Activated T-helper 1 cell treated with Interleukin-2 at 50 U/mL for 16 hours (primary cell): ENCODE results near the gene VPS8.
"Not testable (repeated sequence)": the region's sequence is repeated elsewhere in the genome, so short reads cannot be mapped to it uniquely, and the experiment has no call there.

Experiments used
- DNase-seq: peaks from one replicate; pipeline ENCODE4 v3.0.0-alpha.2; 2020; ENCODE audit warnings: low read depth

The VPS8 gene

DNA sequence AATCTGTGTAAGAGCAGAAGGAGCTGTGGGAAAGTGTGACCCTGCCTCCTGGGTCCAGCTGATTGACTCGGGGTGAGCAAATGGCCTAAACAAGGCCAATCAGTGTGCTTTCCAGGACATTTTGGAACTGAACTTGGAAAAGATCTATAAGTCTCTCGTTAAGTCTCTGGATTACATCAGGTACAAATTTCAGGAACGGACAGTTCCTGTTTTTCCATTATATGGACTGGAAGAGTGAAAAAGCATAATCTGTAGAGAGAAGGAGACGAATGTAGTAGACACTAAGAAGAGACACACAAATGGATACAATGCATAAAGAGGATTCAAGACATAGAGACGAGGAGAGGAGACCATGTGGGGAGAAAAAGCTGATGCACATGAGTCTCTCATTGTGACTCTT, 173.6 kb downstream of the VPS8 start:
- no peak for DNase-seq

DNA sequence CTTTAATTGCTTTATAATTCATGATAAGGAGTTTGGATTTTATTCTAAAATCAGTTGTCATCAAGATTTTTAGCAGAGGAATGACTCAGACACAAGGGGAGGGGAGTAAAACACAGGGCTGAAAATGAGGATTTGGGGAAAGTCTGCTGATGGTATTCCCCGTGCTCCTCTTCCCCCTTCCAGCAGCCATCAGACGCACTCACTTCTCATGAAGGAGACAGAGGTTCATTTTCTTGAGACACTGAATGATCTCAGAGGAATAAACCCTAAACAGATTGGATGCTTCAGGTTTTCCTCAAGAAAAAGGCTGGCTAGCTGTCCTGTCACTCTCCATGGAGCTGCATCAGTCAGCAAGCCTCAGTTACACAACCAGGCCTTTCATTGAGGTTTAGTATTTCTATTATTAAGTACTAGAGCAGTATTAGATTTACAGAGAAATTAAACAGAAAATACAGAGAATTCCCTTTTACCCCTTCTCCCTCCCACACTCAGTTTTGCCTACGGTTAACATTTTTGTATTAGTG, 174.5 kb downstream of the VPS8 start:
- DNase-seq: no peak

- no peak for DNase-seq
These were observed 181.4 kb downstream of the VPS8 start for GRCh38 chr3:184993394-184993793.

- DNase-seq: not testable (repeated sequence)
These were observed 191.9 kb downstream of the VPS8 start for GRCh38 chr3:185003876-185004275.

DNA sequence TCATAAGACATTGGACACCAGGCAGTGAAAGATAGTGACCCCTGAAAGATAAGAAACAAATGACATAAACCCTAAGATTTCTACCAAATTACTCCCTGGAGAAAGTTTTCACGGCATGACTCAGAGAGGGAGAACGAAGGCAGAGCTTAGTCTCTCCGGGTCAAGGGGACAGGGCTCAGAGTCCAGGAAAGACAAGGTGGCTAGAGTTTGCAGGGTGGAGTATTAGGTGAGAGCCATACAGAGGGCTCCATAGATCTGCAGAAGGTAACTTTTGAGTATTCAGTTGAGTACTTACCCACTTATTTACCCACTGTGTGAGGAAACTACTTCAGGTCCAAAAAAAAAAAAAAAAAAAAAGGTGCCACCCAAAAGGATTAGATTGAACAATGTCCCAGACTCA, 197.7 kb downstream of the VPS8 start:
- no peak for DNase-seq

- DNase-seq: not testable (repeated sequence)
These were observed 205.6 kb downstream of the VPS8 start for GRCh38 chr3:185017584-185017983.

- not testable (repeated sequence) for DNase-seq
These were observed 206.0 kb downstream of the VPS8 start for GRCh38 chr3:185017996-185018395.

DNA sequence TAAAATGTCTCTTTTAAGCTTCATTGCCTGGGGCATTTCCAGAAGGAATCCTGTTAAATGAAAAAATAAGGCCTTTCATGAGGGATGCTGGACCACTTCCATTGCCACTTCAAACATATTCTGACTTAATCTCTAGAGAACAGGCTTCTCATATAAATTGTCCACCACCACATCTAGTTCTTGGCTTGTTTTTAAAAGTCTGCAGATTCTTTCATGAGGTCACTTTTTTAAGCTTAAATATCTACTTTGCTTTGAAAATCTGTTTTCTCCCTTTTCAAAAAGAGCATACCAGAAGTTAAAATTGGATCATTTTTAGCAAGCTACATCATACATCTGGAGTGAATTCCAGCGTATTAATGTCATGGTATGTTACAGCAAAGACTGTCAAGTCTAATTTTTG, 209.3 kb downstream of the VPS8 start:
- DNase-seq: no peak

DNA sequence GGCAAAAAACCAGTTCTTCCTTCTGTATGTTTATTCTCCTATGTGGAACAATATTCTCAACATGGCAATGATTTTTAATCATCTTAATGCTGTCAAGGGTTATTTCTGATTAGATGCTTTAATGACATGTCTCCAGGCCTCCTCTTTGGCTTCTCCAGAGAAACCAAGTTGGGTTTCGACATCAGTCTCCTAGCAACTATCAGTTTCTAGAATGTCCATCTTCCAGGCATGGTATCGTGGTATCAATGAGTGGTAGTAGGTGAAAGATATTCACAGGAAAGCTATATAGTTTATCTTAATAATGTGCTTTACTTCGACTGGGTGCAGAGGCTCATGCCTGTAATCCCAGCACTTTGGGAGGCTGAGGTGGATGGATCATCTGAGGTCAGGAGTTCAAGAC, 212.4 kb downstream of the VPS8 start:
- no peak for DNase-seq

GRCh38 chr3:185024966-185025365, 213.0 kb downstream of the VPS8 start:
- no peak for DNase-seq

DNA sequence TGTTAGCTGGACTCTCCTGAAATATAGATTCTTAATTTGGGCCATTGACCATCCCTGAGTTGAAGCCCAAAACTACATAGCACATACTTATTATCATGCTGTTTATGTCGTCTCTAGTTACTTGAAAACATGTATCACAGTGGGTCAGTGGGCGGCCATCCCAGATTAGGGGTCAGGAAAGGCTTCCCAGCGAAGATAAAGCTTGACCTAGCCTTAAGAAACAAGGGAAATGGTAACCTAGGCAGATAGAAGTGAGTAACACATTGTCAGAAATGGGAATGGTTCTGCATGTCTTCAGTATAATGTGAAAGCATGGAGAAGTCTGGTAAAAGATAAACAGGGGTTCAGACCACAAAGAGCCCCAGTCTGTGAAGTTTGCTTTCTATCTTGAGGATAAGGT, 216.2 kb downstream of the VPS8 start:
- no peak for DNase-seq

DNA sequence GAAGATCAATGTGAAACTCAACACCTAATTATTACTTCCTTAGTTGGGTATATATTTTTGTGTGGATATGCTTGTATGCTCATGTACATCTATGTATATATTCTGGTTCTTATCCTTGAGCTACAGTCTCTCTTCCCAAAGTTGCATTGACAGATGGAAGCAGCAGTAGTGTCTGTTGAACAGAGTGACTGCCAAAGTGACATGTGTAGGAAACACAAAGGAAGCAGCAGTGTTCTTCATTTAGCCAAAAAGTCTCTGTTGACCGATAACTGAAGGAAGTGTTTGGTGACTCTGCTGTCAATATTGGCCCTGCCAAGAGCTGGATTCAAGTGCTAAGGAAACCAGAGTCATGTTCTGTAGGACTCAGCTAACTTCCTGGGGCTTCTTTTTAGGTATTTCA, 217.1 kb downstream of the VPS8 start:
- DNase-seq: no peak

GRCh38 chr3:185030399-185030798, 218.4 kb downstream of the VPS8 start:
- no peak for DNase-seq

GRCh38 chr3:185030951-185031350, 219.0 kb downstream of the VPS8 start:
- DNase-seq: no peak

GRCh38 chr3:185037801-185038200, 225.8 kb downstream of the VPS8 start:
- no peak for DNase-seq

DNA sequence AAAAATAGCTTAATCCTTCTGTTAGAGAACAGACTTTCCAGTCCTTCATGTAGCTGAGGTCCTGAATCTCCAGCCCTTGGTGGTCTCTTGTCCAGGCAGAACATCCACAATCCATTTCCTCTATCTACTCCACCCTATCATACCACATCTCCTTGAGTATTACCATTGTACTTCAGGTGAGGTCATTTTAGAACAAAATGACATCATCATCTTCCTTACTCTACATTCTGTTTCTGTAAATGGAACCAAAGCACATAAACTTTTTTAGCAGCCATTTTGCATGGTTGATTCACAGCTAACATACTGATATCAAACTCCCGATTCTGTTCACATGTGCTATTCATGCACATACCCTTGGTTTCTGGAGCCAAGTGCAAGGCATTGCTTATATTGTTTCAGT, 228.5 kb downstream of the VPS8 start:
- DNase-seq: no peak

- no peak for DNase-seq
These were observed 229.6 kb downstream of the VPS8 start for GRCh38 chr3:185041540-185041939.

DNA sequence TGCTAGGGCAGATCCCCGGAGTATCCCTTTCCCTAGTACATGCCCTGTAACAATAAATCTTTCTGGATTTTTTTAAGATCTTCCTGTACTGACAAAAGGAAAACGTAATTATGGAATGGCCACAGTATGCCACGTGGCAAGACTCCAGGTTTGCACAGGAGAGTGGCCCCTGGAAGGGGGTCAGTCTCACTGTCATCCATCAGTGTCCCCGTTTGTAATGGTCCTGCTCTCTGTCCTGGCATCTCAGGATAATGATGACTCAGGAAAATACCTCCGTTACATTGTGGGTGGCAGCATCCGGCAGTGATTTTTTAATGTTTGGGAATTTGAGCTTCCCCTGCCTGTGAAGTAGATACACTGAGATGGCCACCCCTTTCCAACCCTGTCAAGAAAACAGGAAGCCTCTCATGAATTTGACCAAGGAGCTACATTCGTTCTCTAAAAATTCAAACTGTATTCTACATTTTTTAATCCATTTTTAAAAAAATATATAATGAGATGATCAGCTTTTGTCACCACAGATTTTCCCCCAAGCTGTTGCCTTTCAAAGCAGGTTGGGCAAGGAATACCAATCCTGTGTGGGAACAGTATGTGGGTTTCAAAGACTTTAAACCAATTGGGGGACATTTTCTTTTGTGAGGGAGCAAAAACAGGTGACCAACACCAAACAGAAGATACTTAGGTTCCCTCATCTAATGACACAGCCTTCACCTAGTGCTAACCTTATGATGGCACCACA, 230.5 kb downstream of the VPS8 start:
- DNase-seq: no peak

DNA sequence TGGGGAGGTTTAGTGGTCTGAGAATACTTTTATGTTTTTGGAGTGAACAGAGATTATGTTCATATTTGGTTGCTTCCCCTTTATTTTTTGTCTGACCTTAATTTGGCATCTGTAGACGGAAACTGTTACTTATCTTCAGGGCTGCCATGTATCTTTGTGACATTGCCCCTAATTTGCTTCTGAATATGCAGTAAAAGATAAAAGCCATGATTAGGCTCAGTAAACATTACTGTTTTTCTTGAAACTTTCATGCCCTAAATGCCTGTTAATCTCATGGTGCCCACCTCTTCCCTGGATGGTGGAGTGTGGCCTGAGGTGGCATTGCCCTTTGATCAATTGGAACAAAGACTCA, 234.2 kb downstream of the VPS8 start:
- DNase-seq: no peak

GRCh38 chr3:185046603-185047002, 234.6 kb downstream of the VPS8 start:
- DNase-seq: no peak

- no peak for DNase-seq
These were observed 237.7 kb downstream of the VPS8 start for GRCh38 chr3:185049710-185050109.

- DNase-seq: no peak
These were observed 239.8 kb downstream of the VPS8 start for GRCh38 chr3:185051801-185052200.

DNA sequence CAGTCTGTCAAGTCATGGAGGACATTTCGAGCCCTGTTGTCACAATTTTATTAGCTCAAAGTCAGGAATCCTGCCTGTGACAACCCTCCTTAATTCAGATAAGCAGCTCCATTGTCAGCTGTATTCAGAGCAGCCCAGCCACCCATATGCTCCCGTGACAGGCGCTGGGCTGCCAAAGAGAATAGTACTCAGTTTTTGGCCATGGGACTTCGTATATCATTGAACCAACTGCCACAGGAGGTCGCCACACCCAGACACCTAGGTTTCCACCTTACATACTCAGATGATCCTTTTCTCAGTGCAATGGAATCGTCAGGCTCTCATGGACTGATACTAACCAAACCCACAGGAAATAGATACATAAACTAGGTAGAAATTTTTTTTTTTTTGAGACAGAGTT, 240.7 kb downstream of the VPS8 start:
- no peak for DNase-seq

DNA sequence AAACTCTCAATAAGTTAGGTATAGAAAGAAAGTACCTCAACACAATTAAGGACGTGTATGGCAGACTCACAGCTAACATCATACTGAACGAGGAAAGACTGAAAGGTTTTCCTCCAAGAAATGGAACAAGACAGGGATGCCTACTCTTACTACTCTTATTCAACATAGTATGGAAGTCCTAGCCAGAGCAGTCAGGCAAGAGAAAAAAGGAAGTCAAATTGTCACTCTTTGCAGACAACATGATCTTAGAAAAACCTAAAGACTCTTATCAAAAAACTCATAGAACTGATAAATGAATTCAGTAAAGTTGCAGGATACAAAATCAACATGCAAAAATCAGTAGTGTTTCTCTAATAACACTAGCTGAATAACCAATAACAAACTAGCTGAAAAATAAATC, 244.9 kb downstream of the VPS8 start:
- no peak for DNase-seq
